HFF-Myc (cell line): ENCODE data around the gene IGLL1.
"Not testable (repeated sequence)": the region's sequence is repeated elsewhere in the genome, so short reads cannot be mapped to it uniquely, and the experiment has no call there.

Source experiments
- DNase-seq: peaks from one replicate; pipeline ENCODE4 v3.0.0-alpha.2; 2011; ENCODE audit warnings: low read depth; ENCODE audit errors: extremely low read depth
- H3K4me3 ChIP-seq: replicated peaks from 2 replicates; pipeline ENCODE4 v1.5.1; 2011; ENCODE audit warnings: low read depth, mild to moderate bottlenecking, control low read depth, low read length
- TF ChIP-seq, protein P1 (sequence below): IDR thresholded peaks from 2 replicates; pipeline ENCODE4 v1.5.1; 2012; ENCODE audit warnings: mild to moderate bottlenecking, low read depth, low read length, control low read depth; ENCODE audit errors: missing control alignments

Gene IGLL1

DNA sequence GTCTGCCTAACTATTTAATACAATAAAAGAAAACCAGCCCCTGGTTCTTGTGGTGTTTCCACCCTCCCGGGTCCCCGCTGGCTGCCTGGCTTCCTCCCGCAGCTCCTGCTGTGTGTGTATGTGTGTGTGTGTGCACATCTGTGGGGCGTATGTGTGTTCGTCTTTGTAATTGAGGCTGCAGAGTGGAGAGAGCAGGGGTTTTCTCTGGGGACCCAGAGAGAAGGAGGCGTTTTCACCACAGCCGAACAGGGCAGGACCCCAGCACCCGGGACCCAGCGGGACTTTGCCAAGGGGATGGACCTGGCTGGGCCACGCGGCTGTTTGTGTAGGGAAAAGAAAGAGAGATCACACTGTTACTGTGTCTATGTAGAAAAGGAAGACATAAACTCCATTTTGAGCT, 42.7 kb downstream of the IGLL1 start:
- DNase-seq, result no peak
- H3K4me3 ChIP-seq, result no peak overlapping the region
- TF ChIP-seq, protein P1, sequence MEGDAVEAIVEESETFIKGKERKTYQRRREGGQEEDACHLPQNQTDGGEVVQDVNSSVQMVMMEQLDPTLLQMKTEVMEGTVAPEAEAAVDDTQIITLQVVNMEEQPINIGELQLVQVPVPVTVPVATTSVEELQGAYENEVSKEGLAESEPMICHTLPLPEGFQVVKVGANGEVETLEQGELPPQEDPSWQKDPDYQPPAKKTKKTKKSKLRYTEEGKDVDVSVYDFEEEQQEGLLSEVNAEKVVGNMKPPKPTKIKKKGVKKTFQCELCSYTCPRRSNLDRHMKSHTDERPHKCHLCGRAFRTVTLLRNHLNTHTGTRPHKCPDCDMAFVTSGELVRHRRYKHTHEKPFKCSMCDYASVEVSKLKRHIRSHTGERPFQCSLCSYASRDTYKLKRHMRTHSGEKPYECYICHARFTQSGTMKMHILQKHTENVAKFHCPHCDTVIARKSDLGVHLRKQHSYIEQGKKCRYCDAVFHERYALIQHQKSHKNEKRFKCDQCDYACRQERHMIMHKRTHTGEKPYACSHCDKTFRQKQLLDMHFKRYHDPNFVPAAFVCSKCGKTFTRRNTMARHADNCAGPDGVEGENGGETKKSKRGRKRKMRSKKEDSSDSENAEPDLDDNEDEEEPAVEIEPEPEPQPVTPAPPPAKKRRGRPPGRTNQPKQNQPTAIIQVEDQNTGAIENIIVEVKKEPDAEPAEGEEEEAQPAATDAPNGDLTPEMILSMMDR, result no peak

DNA sequence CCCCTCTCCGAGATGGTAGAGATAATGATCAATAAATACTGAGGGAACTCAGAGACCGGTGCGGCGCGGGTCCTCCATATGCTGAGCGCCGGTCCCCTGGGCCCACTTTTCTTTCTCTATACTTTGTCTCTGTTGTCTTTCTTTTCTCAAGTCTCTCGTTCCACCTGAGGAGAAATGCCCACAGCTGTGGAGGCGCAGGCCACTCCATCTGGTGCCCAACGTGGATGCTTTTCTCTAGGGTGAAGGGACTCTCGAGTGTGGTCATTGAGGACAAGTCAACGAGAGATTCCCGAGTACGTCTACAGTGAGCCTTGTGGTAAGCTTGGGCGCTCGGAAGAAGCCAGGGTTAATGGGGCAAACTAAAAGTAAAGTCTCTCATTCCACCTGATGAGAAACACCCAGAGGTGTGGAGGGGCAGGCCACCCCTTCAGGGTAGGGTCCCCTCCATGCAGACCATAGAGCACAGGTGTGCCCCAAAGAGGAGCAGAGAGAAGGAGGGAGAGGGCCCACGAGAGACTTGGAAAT, 43.2 kb downstream of the IGLL1 start:
- DNase-seq, result no peak
- TF ChIP-seq, protein P1, result no peak
- no peak overlapping the region for H3K4me3 ChIP-seq

DNA sequence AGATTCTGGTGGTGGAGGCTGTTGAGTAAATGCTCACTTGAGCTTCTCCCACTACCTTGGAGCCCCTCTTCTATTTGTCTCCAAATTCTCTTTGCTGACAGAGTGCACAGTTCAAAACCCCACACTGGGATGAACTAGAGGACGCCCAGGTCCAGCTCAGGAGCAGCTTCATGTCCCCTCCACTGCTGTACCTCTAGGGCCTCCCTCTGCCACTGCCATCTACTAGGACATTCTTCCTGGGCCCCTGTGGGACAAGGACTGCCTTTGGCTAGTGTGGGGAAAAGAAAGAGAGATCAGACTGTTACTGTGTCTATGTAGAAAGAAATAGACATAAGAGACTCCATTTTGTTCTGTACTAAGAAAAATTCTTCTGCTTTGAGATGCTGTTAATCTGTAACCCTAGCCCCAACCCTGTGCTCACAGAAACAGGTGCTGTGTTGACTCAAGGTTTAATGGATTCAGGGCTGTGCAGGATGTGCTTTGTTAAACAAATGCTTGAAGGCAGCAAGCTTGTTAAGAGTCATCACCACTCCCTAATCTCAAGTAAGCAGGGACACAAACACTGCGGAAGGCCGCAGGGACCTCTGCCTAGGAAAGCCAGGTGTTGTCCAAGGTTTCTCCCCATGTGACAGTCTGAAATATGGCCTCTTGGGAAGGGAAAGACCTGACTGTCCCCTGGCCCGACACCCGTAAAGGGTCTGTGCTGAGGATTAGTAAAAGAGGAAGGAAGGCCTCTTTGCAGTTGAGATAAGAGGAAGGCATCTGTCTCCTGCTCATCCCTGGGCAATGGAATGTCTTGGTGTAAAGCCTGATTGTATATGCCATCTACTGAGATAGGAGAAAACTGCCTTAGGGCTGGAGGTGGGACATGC, 44.1 kb downstream of the IGLL1 start:
- H3K4me3 ChIP-seq, DNase-seq: not testable (repeated sequence)

DNA sequence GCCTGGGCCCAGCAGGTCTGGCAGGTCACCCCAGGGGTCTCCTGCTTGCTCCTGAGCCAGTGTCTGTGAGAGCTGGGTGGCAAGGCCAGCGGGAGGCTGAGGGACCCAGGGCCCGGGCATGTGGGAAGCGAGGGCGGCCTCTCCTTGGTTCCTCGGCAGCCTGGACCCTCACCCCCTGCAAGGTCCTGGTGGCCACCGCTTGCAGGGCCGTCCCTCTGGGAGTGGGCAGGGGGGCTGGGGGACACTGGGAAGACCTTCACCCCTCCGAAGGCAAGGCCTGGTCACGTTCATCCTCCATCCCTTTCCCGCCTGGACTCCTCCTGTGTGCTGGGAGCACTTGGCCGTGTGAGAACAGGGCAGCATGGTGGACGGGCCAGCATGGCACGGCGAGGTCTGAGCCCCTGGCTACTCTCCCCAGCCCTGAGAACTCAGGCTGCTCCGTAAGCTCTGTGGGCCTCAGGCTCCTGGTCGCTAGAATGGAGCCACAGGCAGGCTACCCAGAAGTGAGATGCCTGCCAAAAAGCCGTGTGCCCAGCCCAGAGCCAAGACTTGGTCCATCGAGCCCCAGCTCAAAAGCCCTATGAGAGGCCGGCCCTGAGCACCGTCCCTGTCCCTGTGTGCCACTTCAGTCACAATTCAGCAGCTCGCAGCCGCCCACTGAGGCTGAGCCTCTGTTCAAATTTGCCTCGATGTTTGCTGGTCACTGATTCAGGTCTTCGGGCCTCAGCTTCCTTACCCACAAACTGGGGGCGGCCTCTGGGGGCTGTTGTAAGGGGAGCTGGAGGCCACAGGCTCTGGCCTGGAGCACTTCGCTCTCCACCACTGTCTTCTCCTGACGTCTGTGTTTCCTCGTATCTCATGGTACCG, 45.0 kb downstream of the IGLL1 start:
- DNase-seq, result no peak
- no peak overlapping the region for H3K4me3 ChIP-seq

DNA sequence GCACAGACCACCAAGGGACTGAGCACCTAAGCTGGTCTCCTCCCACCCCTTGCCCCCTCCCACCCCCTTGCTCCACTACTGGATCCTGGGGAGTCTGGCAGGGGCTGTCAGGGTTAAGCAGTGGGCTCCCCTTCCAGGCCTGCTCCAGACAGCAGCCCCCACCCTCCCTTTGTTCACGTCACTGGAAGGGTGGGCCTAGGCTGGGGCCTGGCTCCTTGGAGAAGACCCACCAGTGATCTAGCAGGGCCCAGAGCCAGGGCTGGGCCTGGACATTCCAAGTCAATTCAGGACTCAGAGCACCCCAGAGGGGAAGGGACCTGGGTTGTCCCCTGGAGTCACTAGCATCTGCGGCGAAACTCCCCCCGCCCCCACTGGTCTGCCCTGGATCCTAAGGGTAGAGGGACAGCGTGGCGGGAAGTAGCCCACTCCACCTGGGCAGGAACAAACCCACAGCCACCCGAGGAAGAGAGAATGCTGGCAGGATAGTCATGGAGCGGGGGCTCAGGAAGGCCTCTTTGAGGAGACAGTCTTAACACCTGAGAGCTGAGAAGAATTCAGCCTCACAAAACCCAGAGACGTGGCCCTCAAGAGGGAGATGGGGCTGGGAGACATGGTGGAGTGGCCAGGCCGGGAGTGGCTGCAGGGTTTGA, 45.8 kb downstream of the IGLL1 start:
- H3K4me3 ChIP-seq, result no peak overlapping the region
- DNase-seq, result no peak
- TF ChIP-seq, protein P1, result no peak

More for the DNA sequence above, 45.0 kb downstream of the IGLL1 start:
- TF ChIP-seq, protein P1, result no peak

DNA sequence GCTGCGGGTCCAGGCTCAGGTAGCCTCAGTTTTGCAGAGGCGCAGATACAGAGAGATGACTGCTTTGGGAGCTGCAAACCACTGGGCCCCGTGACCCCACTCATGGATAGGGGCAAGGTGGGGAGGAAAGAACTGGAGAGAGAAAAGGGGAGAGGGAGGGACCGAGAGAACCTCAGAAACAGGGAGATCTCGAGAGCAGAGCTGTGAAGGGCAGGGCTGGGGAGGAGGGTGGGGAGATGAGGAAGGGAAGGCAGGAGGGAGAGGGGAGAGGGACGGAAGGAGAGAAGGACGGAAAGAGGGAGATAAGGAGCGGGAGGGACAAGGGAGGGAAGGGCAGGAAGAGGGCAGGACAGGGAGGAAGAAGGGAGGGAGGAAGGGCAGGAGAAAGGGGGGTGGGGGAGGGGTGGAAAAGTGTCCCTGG, 46.3 kb downstream of the IGLL1 start:
- no peak overlapping the region for H3K4me3 ChIP-seq
- TF ChIP-seq, protein P1, result no peak
- no peak for DNase-seq
